Hepatocyte (in vitro differentiated cells): ENCODE results near the gene SV2C.

Experiments used
- CTCF ChIP-seq: fragments of 200-600 bp; sonication (generic); IDR thresholded peaks from 2 replicates; pipeline ENCODE4 v1.5.1; 2016; ENCODE audit warnings: antibody characterized with exemption, mild to moderate bottlenecking; ENCODE audit not compliant: poor library complexity
- EZH2 ChIP-seq: fragments of 200-600 bp; sonication (generic); IDR thresholded peaks from 2 replicates; pipeline ENCODE4 v1.6.1; 2016; ENCODE audit warnings: antibody characterized with exemption, mild to moderate bottlenecking, borderline replicate concordance

- no peak for TF ChIP-seq CTCF
- TF ChIP-seq EZH2 = no peak
Measured at GRCh38 chr5:76165711-76166374, 82.7 kb downstream of the SV2C start.
